ENCODE measurements around the gene SVIL.
"Not testable (repeated sequence)": the region's sequence is repeated elsewhere in the genome, so short reads cannot be mapped to it uniquely, and the experiment has no call there.

The SVIL gene

GRCh38 chr10:29570248-29570647 lies 64.5 kb downstream of the SVIL start:
- not testable (repeated sequence) for DNase-seq

GRCh38 chr10:29569795-29570194 lies 65.0 kb downstream of the SVIL start:
- DNase-seq, result no peak

- no peak for DNase-seq
Measured at GRCh38 chr10:29567003-29567402, 67.8 kb downstream of the SVIL start.

- DNase-seq, result not testable (repeated sequence)
Measured at GRCh38 chr10:29566209-29566608, 68.6 kb downstream of the SVIL start.

GRCh38 chr10:29563420-29564035 lies 71.2 kb downstream of the SVIL start:
- DNase-seq, result no peak

GRCh38 chr10:29563006-29563405 lies 71.8 kb downstream of the SVIL start:
- DNase-seq, result not testable (repeated sequence)

- DNase-seq, result no peak
Measured at GRCh38 chr10:29559996-29560395, 74.8 kb downstream of the SVIL start.

- DNase-seq, result no peak
Measured at GRCh38 chr10:29557665-29558064, 77.1 kb downstream of the SVIL start.

GRCh38 chr10:29555746-29556481 lies 78.9 kb downstream of the SVIL start:
- DNase-seq, result no peak

- no peak for DNase-seq
Measured at GRCh38 chr10:29555091-29555745, 79.6 kb downstream of the SVIL start.

GRCh38 chr10:29554660-29555059 lies 80.1 kb downstream of the SVIL start:
- DNase-seq, result no peak

GRCh38 chr10:29553544-29554250 lies 81.1 kb downstream of the SVIL start:
- DNase-seq, result no peak

GRCh38 chr10:29553116-29553515 lies 81.7 kb downstream of the SVIL start:
- not testable (repeated sequence) for DNase-seq

- DNase-seq, result not testable (repeated sequence)
Measured at GRCh38 chr10:29549493-29549892, 85.3 kb downstream of the SVIL start.

- no peak for DNase-seq
Measured at GRCh38 chr10:29546773-29547313, 87.9 kb downstream of the SVIL start.

GRCh38 chr10:29545122-29545521 lies 89.6 kb downstream of the SVIL start:
- no peak for DNase-seq

GRCh38 chr10:29543715-29544114 lies 91.1 kb downstream of the SVIL start:
- DNase-seq, result no peak

- no peak for DNase-seq
Measured at GRCh38 chr10:29542723-29543122, 92.0 kb downstream of the SVIL start.

GRCh38 chr10:29541422-29542210 lies 93.2 kb downstream of the SVIL start:
- DNase-seq, result no peak

GRCh38 chr10:29540016-29540415 lies 94.8 kb downstream of the SVIL start:
- DNase-seq, result no peak

GRCh38 chr10:29539412-29539811 lies 95.4 kb downstream of the SVIL start:
- no peak for DNase-seq

- DNase-seq, result no peak
Measured at GRCh38 chr10:29537799-29538198, 97.0 kb downstream of the SVIL start.
